ENCODE measurements around the gene UTP20.

DNA sequence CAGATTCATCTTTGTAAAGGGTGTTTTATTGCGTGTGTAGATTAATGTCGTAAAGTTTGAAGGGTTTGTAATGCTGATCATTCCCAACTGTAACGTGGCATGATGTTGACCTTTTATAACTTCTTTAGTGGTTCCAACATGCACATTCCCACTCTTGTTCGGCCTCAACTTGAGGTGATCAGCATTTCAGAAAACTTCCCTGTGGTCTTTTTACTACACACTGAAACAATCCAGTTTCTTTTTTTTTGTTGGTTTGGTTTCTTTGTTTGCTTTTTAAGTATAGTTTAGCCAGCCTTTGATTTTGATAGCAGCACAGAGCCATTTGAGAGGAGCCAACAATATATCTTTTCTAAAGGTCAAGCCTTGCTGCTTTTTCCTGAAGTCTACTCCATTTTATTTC is 22.8 kb downstream of the UTP20 start:
- no peak for TF ChIP-seq POLR2AphosphoS5 (IDR thresholded peaks at IDR 0.05; ENCODE audit: borderline replicate concordance, low read depth, low read length)
- no peak for TF ChIP-seq EZH2 (IDR thresholded peaks at IDR 0.05)

Measured in SK-N-MC (cell line).